C4-2B (cell line): Measurements from ENCODE around the gene ERC1.
"Not testable (repeated sequence)": the region's sequence is repeated elsewhere in the genome, so short reads cannot be mapped to it uniquely, and the experiment has no call there.

Source experiments
- H3K27ac ChIP-seq: fragments of 450-650 bp; 2 replicates; pipeline ENCODE4 v1.5.1; 2017
- ZFX ChIP-seq: fragments of 450-650 bp; IDR thresholded peaks from 2 replicates; pipeline ENCODE4 v1.6.1; 2017
- TF ChIP-seq, protein P1 (sequence below): fragments of 450-650 bp; conservative IDR thresholded peaks from 2 replicates; pipeline ENCODE4 v1.5.1; 2017; ENCODE audit warnings: mild to moderate bottlenecking

ERC1 gene

DNA sequence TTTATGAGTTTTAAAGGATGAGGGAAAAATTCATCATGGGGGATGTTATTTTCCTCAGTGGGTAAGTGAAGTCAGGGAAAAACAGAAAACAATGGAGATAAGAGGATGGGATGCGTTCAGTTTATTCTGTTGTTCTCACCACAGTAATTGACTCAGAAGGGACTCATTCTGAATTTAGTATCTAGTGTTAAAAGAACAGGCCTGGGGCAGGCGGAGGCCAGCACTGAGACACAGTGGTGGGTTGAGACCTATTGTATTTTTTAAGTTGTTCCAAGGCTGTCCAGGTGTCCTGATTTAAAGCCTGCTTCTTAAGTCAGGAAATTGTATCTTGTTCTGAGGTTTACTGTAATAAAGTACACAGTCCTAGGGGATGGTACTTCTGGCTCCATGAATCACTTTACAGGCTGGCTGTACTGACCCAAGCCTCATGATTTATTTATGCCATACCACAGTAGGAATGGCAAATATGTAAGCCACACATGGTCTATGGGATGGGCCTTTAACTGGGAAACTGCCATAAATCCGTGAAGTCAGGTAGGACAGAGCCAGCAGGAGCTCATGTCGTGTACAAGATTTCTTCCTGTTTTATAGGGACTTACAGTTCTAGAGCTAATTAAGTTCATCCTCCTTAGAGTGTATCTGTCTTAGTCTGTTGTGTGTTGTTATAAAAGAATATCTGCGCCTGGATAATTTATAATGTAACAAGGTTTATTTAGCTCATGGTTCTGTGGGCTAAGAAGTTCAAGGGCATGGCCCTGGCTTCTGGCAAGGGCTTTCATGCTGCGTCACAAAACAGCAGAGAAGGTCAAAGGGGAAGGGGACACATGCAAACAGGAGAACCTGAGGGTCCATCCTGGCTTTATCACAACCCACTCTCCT, 359.3 kb downstream of the ERC1 start:
- TF ChIP-seq ZFX = no peak
- no peak overlapping the region for H3K27ac ChIP-seq

DNA sequence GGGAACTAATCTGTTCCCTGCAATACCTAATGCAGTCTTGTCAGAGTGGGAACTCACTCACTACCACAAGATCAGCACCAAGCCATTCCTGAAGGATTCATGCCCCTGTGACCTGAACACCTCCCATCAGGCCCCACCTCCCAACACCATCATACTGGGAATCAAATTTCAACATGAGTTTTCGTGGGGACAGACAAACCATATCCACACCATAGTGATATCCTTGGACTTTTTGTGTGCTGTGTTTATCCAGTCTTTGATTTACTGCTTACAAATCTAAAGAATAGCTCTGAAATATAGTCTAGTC, 359.9 kb downstream of the ERC1 start:
- TF ChIP-seq, protein P1, sequence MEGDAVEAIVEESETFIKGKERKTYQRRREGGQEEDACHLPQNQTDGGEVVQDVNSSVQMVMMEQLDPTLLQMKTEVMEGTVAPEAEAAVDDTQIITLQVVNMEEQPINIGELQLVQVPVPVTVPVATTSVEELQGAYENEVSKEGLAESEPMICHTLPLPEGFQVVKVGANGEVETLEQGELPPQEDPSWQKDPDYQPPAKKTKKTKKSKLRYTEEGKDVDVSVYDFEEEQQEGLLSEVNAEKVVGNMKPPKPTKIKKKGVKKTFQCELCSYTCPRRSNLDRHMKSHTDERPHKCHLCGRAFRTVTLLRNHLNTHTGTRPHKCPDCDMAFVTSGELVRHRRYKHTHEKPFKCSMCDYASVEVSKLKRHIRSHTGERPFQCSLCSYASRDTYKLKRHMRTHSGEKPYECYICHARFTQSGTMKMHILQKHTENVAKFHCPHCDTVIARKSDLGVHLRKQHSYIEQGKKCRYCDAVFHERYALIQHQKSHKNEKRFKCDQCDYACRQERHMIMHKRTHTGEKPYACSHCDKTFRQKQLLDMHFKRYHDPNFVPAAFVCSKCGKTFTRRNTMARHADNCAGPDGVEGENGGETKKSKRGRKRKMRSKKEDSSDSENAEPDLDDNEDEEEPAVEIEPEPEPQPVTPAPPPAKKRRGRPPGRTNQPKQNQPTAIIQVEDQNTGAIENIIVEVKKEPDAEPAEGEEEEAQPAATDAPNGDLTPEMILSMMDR = no peak
- TF ChIP-seq ZFX = no peak
- H3K27ac ChIP-seq = no peak overlapping the region

DNA sequence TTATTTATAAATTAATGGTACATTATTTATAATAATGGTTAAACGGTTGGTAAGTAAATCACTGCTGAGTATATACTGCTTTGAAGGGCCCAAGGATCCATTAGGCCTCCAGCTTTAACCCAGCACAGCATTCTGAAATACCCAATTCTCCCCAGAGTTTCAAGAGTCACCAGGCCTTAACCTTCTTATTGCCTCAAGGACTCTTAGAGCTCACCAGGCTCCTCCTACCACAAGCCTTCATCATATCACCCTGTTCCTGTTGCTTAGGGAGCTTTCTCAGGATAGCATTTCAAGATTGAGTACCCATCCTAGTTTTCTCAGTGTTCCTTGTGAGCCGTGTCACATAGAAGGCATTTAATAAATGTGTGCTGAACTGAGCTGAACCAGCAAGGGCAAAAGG, 360.9 kb downstream of the ERC1 start:
- TF ChIP-seq ZFX = no peak
- TF ChIP-seq, protein P1 = no peak
- H3K27ac ChIP-seq = no peak overlapping the region

DNA sequence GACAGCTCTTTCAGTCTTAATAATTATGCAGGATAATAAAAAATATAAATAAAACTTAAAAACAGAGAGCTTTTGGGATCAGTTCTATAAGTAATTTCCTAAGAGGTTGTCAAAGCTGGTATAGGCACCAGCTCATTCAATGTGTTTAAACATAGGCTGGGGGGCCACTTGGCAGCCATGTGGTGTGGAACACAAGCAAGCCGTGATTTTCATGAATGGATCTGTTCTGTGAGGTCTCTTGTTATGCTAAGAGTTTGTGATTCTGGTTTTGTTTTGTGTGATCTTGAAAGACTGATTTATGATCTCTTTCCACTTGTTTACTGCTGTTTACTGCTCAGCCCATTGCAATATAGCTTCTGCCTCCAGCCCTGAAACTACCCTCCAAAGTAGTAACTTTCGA, 362.4 kb downstream of the ERC1 start:
- TF ChIP-seq, protein P1 = no peak
- no peak for TF ChIP-seq ZFX
- no peak overlapping the region for H3K27ac ChIP-seq

DNA sequence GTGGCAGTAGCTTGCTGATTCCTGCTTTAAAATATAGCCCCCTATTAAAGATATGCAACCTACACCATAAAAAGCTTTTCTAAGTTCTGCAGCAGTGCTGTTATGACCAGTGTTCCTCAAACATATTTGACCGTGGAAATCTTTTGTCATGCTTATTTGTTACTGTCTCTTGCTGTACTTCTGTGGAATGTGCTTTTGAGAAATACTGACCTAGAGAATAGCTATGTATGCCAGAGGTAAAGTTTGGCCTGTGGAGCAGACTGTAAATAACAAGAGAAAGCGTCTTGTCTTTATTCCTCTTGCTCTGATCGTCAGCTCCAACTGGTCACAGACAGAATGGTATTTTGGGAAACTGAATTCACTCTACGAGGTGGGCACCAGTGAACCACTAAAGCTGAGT, 364.4 kb downstream of the ERC1 start:
- TF ChIP-seq, protein P1 = no peak
- TF ChIP-seq ZFX = no peak
- no peak overlapping the region for H3K27ac ChIP-seq

DNA sequence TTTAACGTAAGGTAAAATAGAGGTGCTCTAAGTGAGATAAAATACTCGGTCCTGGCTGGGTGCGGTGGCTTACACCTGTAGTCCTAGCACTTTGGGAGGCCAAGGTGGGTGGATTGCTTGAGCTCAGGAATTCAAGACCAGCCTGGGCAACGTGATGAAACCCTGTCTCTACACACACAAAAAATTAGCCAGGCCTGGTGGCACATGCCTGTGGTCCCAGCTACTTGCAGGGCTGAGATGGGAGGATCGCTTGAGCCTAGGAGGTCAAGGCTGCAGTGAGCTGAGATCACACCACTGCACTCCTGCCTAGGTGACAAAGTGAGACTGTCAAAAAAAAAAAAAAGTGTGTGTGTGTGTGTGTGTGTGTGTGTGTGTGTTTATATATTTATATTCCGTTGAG, 364.8 kb downstream of the ERC1 start:
- H3K27ac ChIP-seq = not testable (repeated sequence)

DNA sequence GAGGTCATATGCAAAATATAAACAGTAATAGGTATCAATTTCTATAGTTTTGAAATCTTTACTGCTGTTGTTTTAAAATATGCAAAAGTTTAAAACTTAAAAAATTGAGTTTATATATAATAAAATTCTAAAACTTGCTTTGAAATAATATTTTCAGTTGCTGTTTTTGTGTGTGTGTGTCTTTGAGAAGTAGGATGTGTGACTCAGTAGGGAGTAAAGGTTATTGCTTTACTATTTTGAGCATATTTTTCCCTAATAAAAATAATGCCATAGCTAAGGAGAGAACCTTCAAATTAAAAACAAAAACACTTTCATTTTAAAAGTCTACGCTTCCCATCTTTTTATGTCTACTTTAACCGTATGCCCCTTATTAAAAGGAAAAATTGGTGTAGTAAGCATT, 365.3 kb downstream of the ERC1 start:
- no peak overlapping the region for H3K27ac ChIP-seq
- TF ChIP-seq, protein P1 = no peak
- no peak for TF ChIP-seq ZFX

DNA sequence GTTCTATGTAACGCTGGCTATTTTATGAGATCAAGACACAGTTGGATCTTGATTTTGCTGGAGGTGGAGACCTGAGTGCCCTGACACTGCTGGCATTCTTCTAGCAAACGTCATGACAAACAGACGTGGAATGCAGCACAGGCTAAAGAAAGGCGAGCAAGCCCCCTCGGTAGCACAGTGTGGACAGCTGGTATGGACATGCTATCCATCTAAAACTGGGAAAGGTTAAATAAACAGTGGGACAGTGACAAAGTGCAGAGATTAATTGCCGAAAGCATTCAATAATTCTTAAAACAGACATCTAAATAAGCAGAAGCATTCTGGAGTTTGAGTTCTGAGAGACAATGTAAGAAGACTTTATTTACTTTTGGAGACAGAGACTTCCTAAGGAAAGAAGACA, 366.1 kb downstream of the ERC1 start:
- no peak overlapping the region for H3K27ac ChIP-seq
- TF ChIP-seq ZFX = no peak
- TF ChIP-seq, protein P1 = no peak
